ENCODE results near the gene DMAC2L.
"Not testable (repeated sequence)": the region's sequence is repeated elsewhere in the genome, so short reads cannot be mapped to it uniquely, and the experiment has no call there.

DMAC2L gene

DNA sequence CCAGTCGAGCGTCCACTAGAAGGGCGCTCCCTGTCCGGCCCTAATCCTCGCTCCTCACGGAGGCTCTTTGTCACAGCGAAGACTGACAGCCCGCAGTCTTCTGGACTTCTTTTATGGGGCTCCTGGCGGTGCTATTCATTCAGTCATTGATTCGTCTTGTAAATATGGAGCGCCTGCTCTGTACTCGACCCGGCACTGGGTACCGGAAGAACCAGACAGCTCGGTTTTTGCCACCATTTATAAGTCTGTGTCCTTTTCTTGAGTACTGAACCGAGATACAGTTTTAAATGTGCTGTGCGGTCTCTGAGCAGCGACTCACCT is 570 bp downstream of the DMAC2L start:
- Histone ChIP-seq H3K9me2 (replicated peaks; ENCODE audit: control insufficient read depth, low read length) (no peaks in the 10 kb centered on the region), H3K27me3 (ENCODE audit: control insufficient read depth, low read length) (no peaks in the 10 kb centered on the region), H3K4me3 (ENCODE audit: low read length) (peak overlapping the region; percentile 95), H3K4me1 (ENCODE audit: control insufficient read depth, low read length) (peaks cover 22% of the 10 kb centered on the region), H3K36me3 (ENCODE audit: control insufficient read depth, low read length) (peaks cover 26% of the 10 kb centered on the region), H3K4me2 (ENCODE audit: low read length) (peak overlapping the region; percentile 91), H3K79me2 (ENCODE audit: control insufficient read depth, low read length) (peaks cover 64% of the 10 kb centered on the region), H3K27ac (ENCODE audit: low read depth, low read length) (peak overlapping the region; percentile 75), H3K9me3 (ENCODE audit: control insufficient read depth, insufficient read depth, low read length) (peaks cover 12% of the 10 kb centered on the region), H3F3A (ENCODE audit: control insufficient read depth, insufficient read depth) (no peaks in the 10 kb centered on the region), H4K20me1 (ENCODE audit: control insufficient read depth, insufficient read depth, low read depth, low read length) (no peaks in the 10 kb centered on the region)
- TF ChIP-seq CTCF (IDR thresholded peaks at IDR 0.05; ENCODE audit: low read depth, low read length, poor library complexity, severe bottlenecking): no peak
- no peak for TF ChIP-seq EZH2phosphoT487 (IDR thresholded peaks at IDR 0.05; ENCODE audit: borderline replicate concordance, low read length)

GRCh38 chr14:50314098-50314497 is 2.0 kb downstream of the DMAC2L start:
- not testable (repeated sequence) for H3F3A ChIP-seq (ENCODE audit: control insufficient read depth, insufficient read depth); H3K9me2 ChIP-seq (replicated peaks; ENCODE audit: control insufficient read depth, low read length); H3K4me2 ChIP-seq (ENCODE audit: low read length); H3K4me3 ChIP-seq (ENCODE audit: low read length); H3K27ac ChIP-seq (ENCODE audit: low read depth, low read length); H4K20me1 ChIP-seq (ENCODE audit: control insufficient read depth, insufficient read depth, low read depth, low read length); H3K27me3 ChIP-seq (ENCODE audit: control insufficient read depth, low read length)
- Histone ChIP-seq H3K79me2 (ENCODE audit: control insufficient read depth, low read length) (peaks cover 56% of the 10 kb centered on the region), H3K4me1 (ENCODE audit: control insufficient read depth, low read length) (peaks cover 22% of the 10 kb centered on the region), H3K9me3 (ENCODE audit: control insufficient read depth, insufficient read depth, low read length) (peaks cover 12% of the 10 kb centered on the region), H3K36me3 (ENCODE audit: control insufficient read depth, low read length) (peaks cover 18% of the 10 kb centered on the region)

- no peaks in the 10 kb centered on the region for H3K9me2 ChIP-seq (replicated peaks; ENCODE audit: control insufficient read depth, low read length)
- peaks cover 43% of the 10 kb centered on the region for H3K79me2 ChIP-seq (ENCODE audit: control insufficient read depth, low read length)
- no peaks in the 10 kb centered on the region for H3F3A ChIP-seq (ENCODE audit: control insufficient read depth, insufficient read depth)
- no peak overlapping the region for H3K27ac ChIP-seq (ENCODE audit: low read depth, low read length)
- peaks cover 12% of the 10 kb centered on the region for H3K9me3 ChIP-seq (ENCODE audit: control insufficient read depth, insufficient read depth, low read length)
- no peak overlapping the region for H3K4me2 ChIP-seq (ENCODE audit: low read length)
- no peaks in the 10 kb centered on the region for H3K27me3 ChIP-seq (ENCODE audit: control insufficient read depth, low read length)
- peaks cover 22% of the 10 kb centered on the region for H3K36me3 ChIP-seq (ENCODE audit: control insufficient read depth, low read length)
- no peak overlapping the region for H3K4me3 ChIP-seq (ENCODE audit: low read length)
- TF ChIP-seq CTCF (IDR thresholded peaks at IDR 0.05; ENCODE audit: low read depth, low read length, poor library complexity, severe bottlenecking) (peak; percentile 62), EZH2phosphoT487 (IDR thresholded peaks at IDR 0.05; ENCODE audit: borderline replicate concordance, low read length) (no peak)
- H4K20me1 ChIP-seq (ENCODE audit: control insufficient read depth, insufficient read depth, low read depth, low read length): no peaks in the 10 kb centered on the region
- H3K4me1 ChIP-seq (ENCODE audit: control insufficient read depth, low read length): peaks cover 19% of the 10 kb centered on the region
These were observed 6.0 kb downstream of the DMAC2L start for GRCh38 chr14:50318031-50318626.

DNA sequence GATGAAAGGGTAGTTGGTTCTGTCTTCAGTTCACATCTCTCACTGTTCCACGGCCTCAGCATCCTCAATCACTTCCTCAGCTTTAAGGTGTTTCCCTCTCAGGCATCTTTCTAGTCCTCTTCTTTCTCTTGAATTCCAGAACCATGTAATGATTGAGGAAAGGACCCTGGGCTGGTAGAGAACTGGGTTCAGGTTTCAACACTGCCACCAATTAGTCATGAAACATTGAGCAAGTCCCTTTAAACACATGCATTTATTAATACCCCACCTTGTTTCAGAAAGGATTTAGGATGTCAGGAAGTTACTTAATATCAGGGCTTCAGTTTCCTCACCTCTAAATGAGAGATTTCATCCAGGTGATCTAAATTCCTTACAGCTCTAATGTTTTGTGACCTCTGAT is 7.2 kb downstream of the DMAC2L start:
- H3F3A ChIP-seq (ENCODE audit: control insufficient read depth, insufficient read depth): no peaks in the 10 kb centered on the region
- H3K4me2 ChIP-seq (ENCODE audit: low read length): no peak overlapping the region
- no peaks in the 10 kb centered on the region for H3K27me3 ChIP-seq (ENCODE audit: control insufficient read depth, low read length)
- no peak for TF ChIP-seq CTCF (IDR thresholded peaks at IDR 0.05; ENCODE audit: low read depth, low read length, poor library complexity, severe bottlenecking)
- TF ChIP-seq EZH2phosphoT487 (IDR thresholded peaks at IDR 0.05; ENCODE audit: borderline replicate concordance, low read length): no peak
- no peaks in the 10 kb centered on the region for H3K9me2 ChIP-seq (replicated peaks; ENCODE audit: control insufficient read depth, low read length)
- H3K27ac ChIP-seq (ENCODE audit: low read depth, low read length): no peak overlapping the region
- H3K4me3 ChIP-seq (ENCODE audit: low read length): no peak overlapping the region
- H3K79me2 ChIP-seq (ENCODE audit: control insufficient read depth, low read length): peaks cover 31% of the 10 kb centered on the region
- H3K4me1 ChIP-seq (ENCODE audit: control insufficient read depth, low read length): peaks cover 12% of the 10 kb centered on the region
- no peaks in the 10 kb centered on the region for H4K20me1 ChIP-seq (ENCODE audit: control insufficient read depth, insufficient read depth, low read depth, low read length)
- H3K36me3 ChIP-seq (ENCODE audit: control insufficient read depth, low read length): peaks cover 19% of the 10 kb centered on the region
- peaks cover 2% of the 10 kb centered on the region for H3K9me3 ChIP-seq (ENCODE audit: control insufficient read depth, insufficient read depth, low read length)
